ENCODE results near the gene TADA3. TPM values are rescaled to one million over a fixed set of nuclear protein-coding genes. Genes with fewer than 3 reads are reported as not detected.

TADA3 gene
- total RNA-seq, 4 donors from 2014 or later, result 45.0 to 61.1 (median 52.2) TPM

- TF ChIP-seq CTCF (IDR thresholded peaks at IDR 0.05), result no peak
- peak; percentile 99 for ATAC-seq (ENCODE audit: low FRiP score)
- peak; percentile 92 for DNase-seq (ENCODE audit: low spot score)
Measured at GRCh38 chr3:9749645-9750555, 42.4 kb downstream of the TADA3 start, which contains the start of gene OGG1. Gene OGG1, plus strand, starts transcription at chr3:9749952. Its CDS starts 335 bp downstream, at chr3:9750287.

DNA sequence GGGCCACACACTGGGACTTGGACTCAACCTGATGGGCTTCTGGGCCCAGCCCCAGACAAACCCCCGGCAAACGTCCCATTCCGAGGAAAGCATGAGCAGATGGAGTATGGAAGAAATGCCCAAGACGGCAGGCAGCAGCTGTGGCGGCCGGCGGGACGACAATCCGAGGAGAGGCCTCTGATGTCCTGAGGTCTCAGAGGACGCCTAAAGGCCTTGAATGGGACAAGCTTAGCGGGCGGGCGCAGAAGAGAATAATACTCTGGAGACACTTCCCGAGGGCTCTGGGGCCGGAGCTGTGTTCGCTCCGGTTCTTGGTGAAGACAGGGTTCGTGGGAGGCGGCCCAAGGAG is 43.0 kb downstream of the TADA3 start:
- ATAC-seq (ENCODE audit: low FRiP score), result peak; percentile 13
- TF ChIP-seq CTCF (IDR thresholded peaks at IDR 0.05), result no peak
- no peak for DNase-seq (ENCODE audit: low spot score)

DNA sequence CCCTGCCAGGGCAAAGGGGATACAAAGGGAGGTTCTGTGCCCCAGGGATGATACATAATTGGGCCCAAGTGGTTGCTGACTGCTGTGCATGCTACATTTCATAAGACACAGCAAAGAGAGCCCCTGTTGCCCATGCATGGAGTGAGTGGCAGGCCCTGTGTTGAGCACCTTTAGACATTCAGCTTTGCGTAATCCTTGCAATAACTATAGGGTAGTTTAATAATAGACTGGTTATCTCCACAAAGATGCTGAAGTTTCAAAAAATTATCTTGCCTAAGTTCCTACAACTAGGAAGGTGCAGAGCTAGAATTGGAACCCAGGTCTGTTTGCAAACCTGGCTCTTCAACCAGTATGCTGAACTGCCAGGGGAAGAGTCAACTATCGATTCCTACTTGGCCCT is 44.2 kb downstream of the TADA3 start:
- DNase-seq (ENCODE audit: low spot score), result no peak
- no peak for ATAC-seq (ENCODE audit: low FRiP score)
- TF ChIP-seq CTCF (IDR thresholded peaks at IDR 0.05), result no peak

GRCh38 chr3:9747267-9747666 is 45.0 kb downstream of the TADA3 start:
- DNase-seq (ENCODE audit: low spot score) (no peak), ATAC-seq (ENCODE audit: low FRiP score) (no peak)
- TF ChIP-seq CTCF (IDR thresholded peaks at IDR 0.05), result no peak

DNA sequence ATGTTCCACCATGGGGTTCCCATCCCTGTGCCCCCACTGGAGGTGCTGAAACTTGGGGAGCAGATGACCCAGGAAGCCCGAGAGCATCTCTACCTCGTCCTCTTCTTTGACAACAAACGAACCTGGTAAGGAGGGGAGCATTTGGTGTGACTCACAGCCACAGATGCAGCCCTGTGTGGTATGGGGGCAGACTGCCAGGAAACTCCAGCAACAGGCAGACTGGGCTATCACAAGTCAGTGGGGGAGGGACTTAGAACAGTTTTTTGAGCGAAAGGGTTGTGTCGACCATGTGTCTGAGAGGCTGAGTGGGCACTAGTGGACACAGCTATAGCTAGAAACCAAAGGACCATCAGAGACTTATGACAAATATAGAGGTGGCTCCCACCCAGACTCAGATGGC is 45.9 kb downstream of the TADA3 start:
- no peak for DNase-seq (ENCODE audit: low spot score)
- no peak for TF ChIP-seq CTCF (IDR thresholded peaks at IDR 0.05)
- no peak for ATAC-seq (ENCODE audit: low FRiP score)

DNA sequence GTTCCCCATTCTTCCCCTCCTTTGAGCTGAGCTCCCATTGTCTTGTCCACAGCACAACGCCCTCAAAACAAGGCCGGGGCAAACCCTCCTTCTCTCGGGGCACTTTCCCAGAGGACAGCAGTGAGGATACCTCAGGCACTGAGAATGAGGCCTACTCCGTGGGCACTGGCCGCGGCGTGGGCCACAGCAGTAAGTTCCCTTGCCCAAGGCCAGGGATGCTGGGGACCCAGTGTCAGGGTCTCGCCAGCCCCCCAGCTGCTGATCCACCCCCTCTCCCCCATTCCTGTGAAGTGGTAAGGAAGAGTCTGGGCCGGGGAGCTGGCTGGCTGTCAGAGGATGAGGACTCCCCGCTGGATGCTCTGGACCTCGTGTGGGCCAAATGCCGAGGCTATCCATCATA is 46.8 kb downstream of the TADA3 start:
- DNase-seq (ENCODE audit: low spot score) (no peak), ATAC-seq (ENCODE audit: low FRiP score) (no peak)
- TF ChIP-seq CTCF (IDR thresholded peaks at IDR 0.05), result no peak

DNA sequence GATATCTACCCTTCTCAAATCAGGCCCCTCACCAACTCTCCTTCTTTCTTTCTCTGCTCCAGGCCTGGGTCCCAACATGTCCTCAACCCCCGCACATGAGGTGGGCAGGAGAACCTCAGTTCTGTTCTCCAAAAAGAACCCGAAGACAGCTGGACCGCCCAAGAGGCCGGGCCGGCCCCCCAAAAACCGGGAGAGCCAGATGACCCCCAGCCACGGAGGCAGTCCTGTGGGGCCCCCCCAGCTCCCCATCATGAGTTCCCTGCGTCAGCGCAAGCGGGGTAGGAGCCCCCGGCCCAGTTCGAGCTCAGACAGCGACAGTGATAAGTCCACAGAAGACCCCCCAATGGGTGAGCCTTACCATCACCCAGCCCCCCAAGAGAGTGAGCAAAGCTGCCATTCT is 48.1 kb downstream of the TADA3 start:
- no peak for ATAC-seq (ENCODE audit: low FRiP score)
- TF ChIP-seq CTCF (IDR thresholded peaks at IDR 0.05), result no peak
- DNase-seq (ENCODE audit: low spot score), result no peak

All from omental fat pad (tissue), 4 donors.